GM10248 (cell line): ENCODE data around the gene PI4KB.

Experiments used
- CTCF ChIA-PET: fragments of 300-600 bp; sonication (Branson Sonifier 250); formaldehyde crosslinking; extraction: SDS; loops from one replicate; lab custom pipeline; 2021; ENCODE audit warnings: antibody characterized with exemption; lab: Yijun Ruan, JAX
- POLR2A ChIA-PET: fragments of 350-650 bp; sonication (Branson Sonifier 250); formaldehyde crosslinking; extraction: SDS; loops from one replicate; lab custom pipeline; 2020; ENCODE audit warnings: antibody characterized with exemption; lab: Yijun Ruan, JAX
- DNase-seq: peaks from one replicate; pipeline ENCODE4 v3.0.0; 2012; ENCODE audit errors: extremely low spot score
- TF ChIP-seq, protein P1 (sequence below): IDR thresholded peaks from 2 replicates; pipeline ENCODE4 v1.5.1; 2012; ENCODE audit warnings: mild to moderate bottlenecking, low read depth; ENCODE audit errors: extremely low read depth, missing control alignments, control extremely low read depth

Gene PI4KB

DNA sequence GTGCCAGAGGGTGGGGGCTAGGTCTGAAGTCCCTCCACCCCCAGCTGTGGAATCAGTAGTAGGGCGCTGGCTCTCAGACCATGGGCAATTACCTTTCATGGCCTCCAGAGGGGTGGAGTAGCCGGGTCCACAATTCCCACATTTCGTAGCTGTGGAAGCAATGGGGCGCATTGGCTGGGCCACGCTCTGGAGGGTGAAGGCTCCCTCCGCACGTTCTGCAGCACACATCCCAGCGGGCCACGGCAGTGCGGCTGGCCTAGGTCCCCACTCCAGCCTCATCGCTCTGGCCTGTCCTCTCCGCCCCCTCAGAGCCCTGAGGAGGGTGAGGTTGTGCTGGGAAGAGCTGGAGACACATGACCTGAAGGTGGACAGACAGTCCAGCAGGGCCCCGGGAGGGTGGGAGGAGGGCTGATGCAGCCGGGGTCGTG, 42.4 kb upstream of the PI4KB start:
- CTCF ChIA-PET: interaction anchor here (1.2 to 2.9 kb wide), 2 partner anchors 13 to 14 kb away, joined by 4 to 8 read pairs; no protein-coding TSS in a partner anchor
- TF ChIP-seq, protein P1, sequence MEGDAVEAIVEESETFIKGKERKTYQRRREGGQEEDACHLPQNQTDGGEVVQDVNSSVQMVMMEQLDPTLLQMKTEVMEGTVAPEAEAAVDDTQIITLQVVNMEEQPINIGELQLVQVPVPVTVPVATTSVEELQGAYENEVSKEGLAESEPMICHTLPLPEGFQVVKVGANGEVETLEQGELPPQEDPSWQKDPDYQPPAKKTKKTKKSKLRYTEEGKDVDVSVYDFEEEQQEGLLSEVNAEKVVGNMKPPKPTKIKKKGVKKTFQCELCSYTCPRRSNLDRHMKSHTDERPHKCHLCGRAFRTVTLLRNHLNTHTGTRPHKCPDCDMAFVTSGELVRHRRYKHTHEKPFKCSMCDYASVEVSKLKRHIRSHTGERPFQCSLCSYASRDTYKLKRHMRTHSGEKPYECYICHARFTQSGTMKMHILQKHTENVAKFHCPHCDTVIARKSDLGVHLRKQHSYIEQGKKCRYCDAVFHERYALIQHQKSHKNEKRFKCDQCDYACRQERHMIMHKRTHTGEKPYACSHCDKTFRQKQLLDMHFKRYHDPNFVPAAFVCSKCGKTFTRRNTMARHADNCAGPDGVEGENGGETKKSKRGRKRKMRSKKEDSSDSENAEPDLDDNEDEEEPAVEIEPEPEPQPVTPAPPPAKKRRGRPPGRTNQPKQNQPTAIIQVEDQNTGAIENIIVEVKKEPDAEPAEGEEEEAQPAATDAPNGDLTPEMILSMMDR: no peak
- no peak for DNase-seq

DNA sequence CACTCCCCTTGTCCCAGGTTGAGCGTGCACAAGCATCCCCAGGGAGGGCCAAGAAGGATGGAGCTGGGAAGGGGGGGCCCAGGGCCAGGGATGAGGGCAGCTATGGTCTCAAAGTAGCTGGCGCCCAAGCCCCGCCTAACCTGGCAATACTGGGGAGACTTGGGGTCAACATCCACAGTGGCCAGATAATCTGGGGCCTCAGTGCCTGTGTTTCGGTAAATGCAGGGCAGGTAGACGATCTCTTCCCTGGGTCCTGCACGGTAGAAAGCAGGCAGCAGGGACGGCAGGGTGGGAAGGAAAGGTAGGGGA, 42.0 kb upstream of the PI4KB start:
- ChIA-PET POLR2A (no interaction called here), CTCF (interaction anchor here (2.9 to 3.2 kb wide), 2 partner anchors 13 kb away, joined by 8 to 14 read pairs; no protein-coding TSS in a partner anchor)
- no peak for DNase-seq
- TF ChIP-seq, protein P1: no peak

More for the DNA sequence above, 42.4 kb upstream of the PI4KB start:
- POLR2A ChIA-PET: no interaction called here

DNA sequence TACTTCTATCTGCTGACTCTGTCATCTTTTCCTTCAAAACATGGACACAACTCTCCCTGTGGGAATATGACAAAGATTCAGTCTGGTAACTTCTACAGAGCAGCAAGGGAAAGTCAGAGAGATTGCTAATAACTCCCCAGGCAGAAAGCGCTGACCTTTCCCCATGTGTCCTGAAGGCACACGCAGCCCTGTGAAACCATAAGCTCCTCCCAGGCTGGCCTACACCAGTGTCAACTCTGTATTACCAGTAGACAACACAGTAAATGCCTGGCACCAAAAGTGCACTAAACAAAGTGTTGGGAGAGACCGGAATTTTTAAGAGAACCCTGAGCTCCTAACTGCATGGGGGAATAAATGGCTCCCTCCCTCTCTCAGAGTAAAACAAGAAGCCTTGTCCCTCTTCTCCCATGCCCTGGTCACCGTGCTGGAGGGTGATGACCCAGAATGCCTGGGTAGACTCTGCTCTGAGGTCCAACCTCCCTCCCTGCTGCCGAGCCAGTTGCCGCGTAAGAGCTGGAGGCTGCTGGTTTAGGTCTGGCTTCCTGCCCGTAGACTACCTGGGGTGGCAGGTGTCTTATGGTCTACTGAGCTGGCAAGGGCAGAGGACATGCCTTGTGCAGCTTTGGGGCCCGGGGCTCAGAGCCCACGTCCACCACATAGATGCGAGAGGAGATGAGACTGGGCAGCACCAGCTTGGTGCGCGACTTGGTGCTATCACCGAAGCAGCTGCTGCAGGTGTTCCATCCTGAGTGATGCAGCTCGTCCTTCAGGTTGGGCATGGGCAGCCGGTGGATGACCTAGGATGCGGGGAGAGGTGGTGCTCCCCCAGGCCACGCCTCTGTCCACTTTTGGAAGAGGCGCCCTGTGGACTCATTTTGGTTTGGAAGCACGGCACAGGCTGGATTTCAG, 41.4 kb upstream of the PI4KB start:
- CTCF ChIA-PET: interaction anchor here (0.9 to 3.2 kb wide), 4 partner anchors 10 to 18 kb away, joined by 3 to 14 read pairs (median 6); no protein-coding TSS in a partner anchor
- no peak for DNase-seq
- TF ChIP-seq, protein P1: no peak
- POLR2A ChIA-PET: no interaction called here

DNA sequence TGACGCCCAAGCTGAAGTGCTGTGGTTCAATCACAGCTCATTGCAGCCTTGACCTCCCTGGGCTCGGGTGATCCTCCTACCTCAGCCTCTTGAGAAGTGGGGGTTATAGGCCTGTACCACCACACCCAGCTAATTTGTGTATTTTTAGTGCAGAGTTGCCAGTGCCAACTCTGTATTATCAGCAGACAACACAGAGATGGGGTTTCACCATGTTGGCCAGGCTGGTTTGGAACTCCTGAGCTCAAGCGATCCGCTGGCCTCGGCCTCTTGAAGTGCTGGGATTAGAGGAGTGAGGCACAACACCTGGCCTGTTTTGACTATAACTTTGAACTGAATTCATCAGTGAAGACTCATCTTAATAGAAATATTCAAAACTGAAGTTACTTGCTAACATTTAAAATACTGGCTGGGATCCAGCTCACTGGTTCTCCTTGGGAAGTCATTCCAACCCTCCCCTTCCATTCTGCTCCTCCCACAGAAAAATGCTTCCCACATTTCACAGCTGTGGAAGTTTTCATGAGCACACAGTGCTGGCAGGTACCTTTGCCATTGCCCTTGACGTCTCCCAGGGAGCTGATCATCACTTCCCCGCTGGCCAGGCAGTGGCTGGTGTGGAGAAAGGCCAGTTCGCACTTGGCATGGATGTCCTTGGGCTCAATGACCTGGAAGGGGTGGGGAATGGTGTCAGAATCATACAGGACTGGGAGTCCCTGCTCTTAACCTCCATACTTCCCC, 40.6 kb upstream of the PI4KB start:
- TF ChIP-seq, protein P1: no peak
- ChIA-PET CTCF (interaction anchor here (0.9 to 3.2 kb wide), 5 partner anchors 11 to 17 kb away, joined by 3 to 14 read pairs (median 3); no protein-coding TSS in a partner anchor), POLR2A (no interaction called here)
- DNase-seq: no peak

DNA sequence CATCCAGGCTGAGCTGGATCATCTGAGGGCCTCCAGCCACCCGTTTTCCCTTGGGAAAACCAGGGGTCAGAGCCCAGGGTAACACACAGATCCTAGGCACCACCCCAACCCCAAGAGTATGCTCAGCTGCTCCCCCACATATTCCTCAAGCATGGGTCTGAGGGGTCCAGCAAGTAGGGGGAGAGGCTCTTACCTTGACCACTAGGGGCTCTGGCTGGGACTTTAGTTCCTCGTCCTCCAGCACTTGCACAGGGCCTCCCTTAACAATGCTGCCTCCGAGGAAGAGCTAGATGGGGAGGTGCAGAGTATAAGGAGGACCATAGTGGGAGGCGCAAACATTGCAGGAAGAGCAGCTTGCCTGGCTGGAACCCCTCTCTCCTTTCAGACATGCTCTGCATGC, 37.8 kb upstream of the PI4KB start:
- no peak for DNase-seq
- TF ChIP-seq, protein P1: no peak
- POLR2A ChIA-PET: no interaction called here
- CTCF ChIA-PET: interaction anchor here (1.2 to 1.3 kb wide), 2 partner anchors 9 to 64 kb away, joined by 3 to 5 read pairs; no protein-coding TSS in a partner anchor

DNA sequence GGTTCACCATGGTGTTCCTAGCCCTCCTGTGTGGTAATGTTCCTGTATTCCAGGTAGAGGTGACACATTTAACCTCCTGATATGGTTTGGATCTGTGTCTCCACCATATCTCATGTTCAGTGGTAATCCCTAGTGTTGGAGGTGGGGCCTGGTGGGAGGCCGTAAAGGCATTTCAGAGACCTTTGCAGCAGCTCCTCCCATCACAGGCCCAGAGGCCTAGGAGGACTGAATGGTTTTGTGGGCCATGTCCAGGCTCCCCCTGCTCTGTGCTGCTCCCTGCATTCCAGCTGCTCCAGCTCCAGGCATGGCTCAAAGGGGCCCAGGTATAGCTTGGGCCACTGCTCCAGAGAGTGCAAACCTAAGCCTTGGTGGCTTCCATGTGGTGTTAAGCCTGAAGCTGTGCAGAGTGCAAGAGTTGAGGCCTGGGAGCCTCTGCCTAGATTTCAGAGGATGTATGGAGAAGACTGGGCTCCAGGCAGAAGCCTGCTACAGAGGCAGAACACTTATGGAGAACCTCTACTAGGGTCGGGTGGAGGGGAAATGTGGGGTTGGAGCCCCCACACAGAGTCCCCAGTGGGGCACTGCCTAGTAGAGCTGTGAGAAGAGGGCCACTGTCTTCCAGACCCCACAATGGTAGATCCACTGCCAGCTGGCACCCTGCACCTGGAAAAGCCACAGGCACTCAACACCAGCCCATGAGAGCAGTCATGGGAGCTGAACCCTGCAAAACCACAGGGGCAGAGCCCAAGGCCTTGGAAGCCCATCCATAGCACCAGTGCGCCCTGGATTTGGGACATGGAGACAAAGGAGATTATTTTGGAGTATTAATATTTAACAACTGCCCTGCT, 35.3 kb upstream of the PI4KB start:
- no peak for DNase-seq
- ChIA-PET POLR2A (no interaction called here), CTCF (no interaction called here)
- TF ChIP-seq, protein P1: no peak
